ENCODE results near the gene MRPL39.

The MRPL39 gene

GRCh38 chr21:25550352-25551120 is 56.7 kb downstream of the MRPL39 start:
- TF ChIP-seq CTCF (IDR thresholded peaks at IDR 0.05; ENCODE audit: low read depth, low read length, missing control alignments), result no peak
- DNase-seq (ENCODE audit: extremely low read depth, low read depth), result no peak
- no peak overlapping the region for H3K4me3 ChIP-seq (replicated peaks; ENCODE audit: low read depth, low read length)

GRCh38 chr21:25541042-25541441 is 66.2 kb downstream of the MRPL39 start:
- no peak overlapping the region for H3K4me3 ChIP-seq (replicated peaks; ENCODE audit: low read depth, low read length)
- no peak for TF ChIP-seq CTCF (IDR thresholded peaks at IDR 0.05; ENCODE audit: low read depth, low read length, missing control alignments)
- DNase-seq (ENCODE audit: extremely low read depth, low read depth), result no peak

- no peak overlapping the region for H3K4me3 ChIP-seq (replicated peaks; ENCODE audit: low read depth, low read length)
Observed at GRCh38 chr21:25539606-25540005, 67.7 kb downstream of the MRPL39 start.

GRCh38 chr21:25537174-25537573 is 70.1 kb downstream of the MRPL39 start:
- no peak for TF ChIP-seq CTCF (IDR thresholded peaks at IDR 0.05; ENCODE audit: low read depth, low read length, missing control alignments)
- no peak for DNase-seq (ENCODE audit: extremely low read depth, low read depth)
- no peak overlapping the region for H3K4me3 ChIP-seq (replicated peaks; ENCODE audit: low read depth, low read length)

More at GRCh38 chr21:25539606-25540005, 67.7 kb downstream of the MRPL39 start:
- no peak for DNase-seq (ENCODE audit: extremely low read depth, low read depth)
- TF ChIP-seq CTCF (IDR thresholded peaks at IDR 0.05; ENCODE audit: low read depth, low read length, missing control alignments), result no peak

- no peak for DNase-seq (ENCODE audit: extremely low read depth, low read depth)
- no peak for TF ChIP-seq CTCF (IDR thresholded peaks at IDR 0.05; ENCODE audit: low read depth, low read length, missing control alignments)
- no peak overlapping the region for H3K4me3 ChIP-seq (replicated peaks; ENCODE audit: low read depth, low read length)
Observed at GRCh38 chr21:25536752-25537151, 70.5 kb downstream of the MRPL39 start.

GRCh38 chr21:25535849-25536248 is 71.4 kb downstream of the MRPL39 start:
- no peak for TF ChIP-seq CTCF (IDR thresholded peaks at IDR 0.05; ENCODE audit: low read depth, low read length, missing control alignments)
- DNase-seq (ENCODE audit: extremely low read depth, low read depth), result no peak
- H3K4me3 ChIP-seq (replicated peaks; ENCODE audit: low read depth, low read length), result no peak overlapping the region

Data from HFF-Myc (cell line).